ENCODE data around the gene RAD21L1.
"Not testable (repeated sequence)": the region's sequence is repeated elsewhere in the genome, so short reads cannot be mapped to it uniquely, and the experiment has no call there.

DNA sequence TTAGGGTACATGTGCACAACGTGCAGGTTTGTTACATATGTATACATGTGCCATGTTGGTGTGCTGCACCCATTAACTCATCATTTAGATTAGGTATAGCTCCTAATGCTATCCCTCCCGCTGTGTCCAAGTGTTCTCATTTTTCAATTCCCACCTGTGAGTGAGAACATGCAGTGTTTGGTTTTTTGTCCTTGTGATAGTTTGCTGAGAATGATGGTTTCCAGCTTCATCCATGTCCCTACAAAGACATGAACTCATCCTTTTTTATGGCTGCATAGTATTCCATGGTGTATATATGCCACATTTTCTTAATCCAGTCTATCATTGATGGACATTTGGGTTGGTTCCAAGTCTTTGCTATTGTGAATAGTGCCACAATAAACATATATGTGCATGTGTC, 24.4 kb downstream of the RAD21L1 start:
- TF ChIP-seq POLR2AphosphoS2 (conservative IDR thresholded peaks at IDR 0.05; ENCODE audit: low read length); BHLHE40 (IDR thresholded peaks at IDR 0.05; ENCODE audit: low read depth, low read length); POLR2A (IDR thresholded peaks at IDR 0.05; ENCODE audit: low read length); MAFK (IDR thresholded peaks at IDR 0.05; ENCODE audit: partially characterized antibody); JUN (IDR thresholded peaks at IDR 0.05): not testable (repeated sequence)
- TF ChIP-seq, protein P1, sequence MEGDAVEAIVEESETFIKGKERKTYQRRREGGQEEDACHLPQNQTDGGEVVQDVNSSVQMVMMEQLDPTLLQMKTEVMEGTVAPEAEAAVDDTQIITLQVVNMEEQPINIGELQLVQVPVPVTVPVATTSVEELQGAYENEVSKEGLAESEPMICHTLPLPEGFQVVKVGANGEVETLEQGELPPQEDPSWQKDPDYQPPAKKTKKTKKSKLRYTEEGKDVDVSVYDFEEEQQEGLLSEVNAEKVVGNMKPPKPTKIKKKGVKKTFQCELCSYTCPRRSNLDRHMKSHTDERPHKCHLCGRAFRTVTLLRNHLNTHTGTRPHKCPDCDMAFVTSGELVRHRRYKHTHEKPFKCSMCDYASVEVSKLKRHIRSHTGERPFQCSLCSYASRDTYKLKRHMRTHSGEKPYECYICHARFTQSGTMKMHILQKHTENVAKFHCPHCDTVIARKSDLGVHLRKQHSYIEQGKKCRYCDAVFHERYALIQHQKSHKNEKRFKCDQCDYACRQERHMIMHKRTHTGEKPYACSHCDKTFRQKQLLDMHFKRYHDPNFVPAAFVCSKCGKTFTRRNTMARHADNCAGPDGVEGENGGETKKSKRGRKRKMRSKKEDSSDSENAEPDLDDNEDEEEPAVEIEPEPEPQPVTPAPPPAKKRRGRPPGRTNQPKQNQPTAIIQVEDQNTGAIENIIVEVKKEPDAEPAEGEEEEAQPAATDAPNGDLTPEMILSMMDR (IDR thresholded peaks at IDR 0.05), result not testable (repeated sequence)
- TF ChIP-seq, protein P2, sequence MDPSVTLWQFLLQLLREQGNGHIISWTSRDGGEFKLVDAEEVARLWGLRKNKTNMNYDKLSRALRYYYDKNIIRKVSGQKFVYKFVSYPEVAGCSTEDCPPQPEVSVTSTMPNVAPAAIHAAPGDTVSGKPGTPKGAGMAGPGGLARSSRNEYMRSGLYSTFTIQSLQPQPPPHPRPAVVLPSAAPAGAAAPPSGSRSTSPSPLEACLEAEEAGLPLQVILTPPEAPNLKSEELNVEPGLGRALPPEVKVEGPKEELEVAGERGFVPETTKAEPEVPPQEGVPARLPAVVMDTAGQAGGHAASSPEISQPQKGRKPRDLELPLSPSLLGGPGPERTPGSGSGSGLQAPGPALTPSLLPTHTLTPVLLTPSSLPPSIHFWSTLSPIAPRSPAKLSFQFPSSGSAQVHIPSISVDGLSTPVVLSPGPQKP (IDR thresholded peaks at IDR 0.05; ENCODE audit: low read depth, low read length), result not testable (repeated sequence)
- TF ChIP-seq, protein P3, sequence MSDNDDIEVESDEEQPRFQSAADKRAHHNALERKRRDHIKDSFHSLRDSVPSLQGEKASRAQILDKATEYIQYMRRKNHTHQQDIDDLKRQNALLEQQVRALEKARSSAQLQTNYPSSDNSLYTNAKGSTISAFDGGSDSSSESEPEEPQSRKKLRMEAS (IDR thresholded peaks at IDR 0.05), result not testable (repeated sequence)
